NB4 (cell line): ENCODE data around the gene HLF.

Source experiments
- DNase-seq: peaks from one replicate; pipeline ENCODE4 v3.0.0; 2010; ENCODE audit warnings: low read depth
- H3K4me3 ChIP-seq: one replicate; pipeline ENCODE4 v1.5.1; 2011; ENCODE audit warnings: mild to moderate bottlenecking, low read depth, low read length, moderate library complexity
- CTCF ChIP-seq: IDR thresholded peaks from one replicate; pipeline ENCODE4 v1.5.1; 2012; ENCODE audit warnings: low read depth, low read length
- MAX ChIP-seq: IDR thresholded peaks from 2 replicates; pipeline ENCODE4 v1.6.1; 2011; ENCODE audit warnings: low read depth, low read length
- MYC ChIP-seq: IDR thresholded peaks from 2 replicates; pipeline ENCODE4 v1.6.1; 2011; ENCODE audit warnings: low read depth, low read length
- POLR2A ChIP-seq: IDR thresholded peaks from 2 replicates; pipeline ENCODE4 v1.6.1; 2011; ENCODE audit warnings: mild to moderate bottlenecking; ENCODE audit not compliant: insufficient read length; ENCODE audit errors: extremely low read depth

Gene HLF

DNA sequence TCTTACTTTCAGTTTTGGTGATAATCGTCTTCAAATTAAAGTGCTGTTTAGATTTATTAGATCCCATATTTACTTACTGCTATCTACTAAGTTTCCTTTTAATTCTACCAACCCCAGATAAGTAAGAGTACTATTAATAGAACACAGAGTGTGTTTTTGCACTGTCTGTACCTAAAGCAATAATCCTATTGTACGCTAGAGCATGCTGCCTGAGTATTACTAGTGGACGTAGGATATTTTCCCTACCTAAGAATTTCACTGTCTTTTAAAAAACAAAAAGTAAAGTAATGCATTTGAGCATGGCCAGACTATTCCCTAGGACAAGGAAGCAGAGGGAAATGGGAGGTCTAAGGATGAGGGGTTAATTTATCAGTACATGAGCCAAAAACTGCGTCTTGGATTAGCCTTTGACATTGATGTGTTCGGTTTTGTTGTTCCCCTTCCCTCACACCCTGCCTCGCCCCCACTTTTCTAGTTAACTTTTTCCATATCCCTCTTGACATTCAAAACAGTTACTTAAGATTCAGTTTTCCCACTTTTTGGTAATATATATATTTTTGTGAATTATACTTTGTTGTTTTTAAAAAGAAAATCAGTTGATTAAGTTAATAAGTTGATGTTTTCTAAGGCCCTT is 56.8 kb downstream of the HLF start:
- TF ChIP-seq CTCF (no peak), MAX (no peak), POLR2A (no peak), MYC (no peak)
- H3K4me3 ChIP-seq, result no peak overlapping the region
- no peak for DNase-seq

GRCh38 chr17:55322453-55322985 is 57.8 kb downstream of the HLF start:
- TF ChIP-seq POLR2A, result no peak
- TF ChIP-seq MAX, result no peak
- no peak for TF ChIP-seq MYC
- no peak for TF ChIP-seq CTCF
- DNase-seq, result no peak
- H3K4me3 ChIP-seq, result no peak overlapping the region

GRCh38 chr17:55323518-55324295 is 58.9 kb downstream of the HLF start:
- no peak for TF ChIP-seq MYC
- TF ChIP-seq CTCF, result no peak
- no peak for TF ChIP-seq MAX
- no peak for TF ChIP-seq POLR2A
- no peak overlapping the region for H3K4me3 ChIP-seq
- DNase-seq, result no peak

DNA sequence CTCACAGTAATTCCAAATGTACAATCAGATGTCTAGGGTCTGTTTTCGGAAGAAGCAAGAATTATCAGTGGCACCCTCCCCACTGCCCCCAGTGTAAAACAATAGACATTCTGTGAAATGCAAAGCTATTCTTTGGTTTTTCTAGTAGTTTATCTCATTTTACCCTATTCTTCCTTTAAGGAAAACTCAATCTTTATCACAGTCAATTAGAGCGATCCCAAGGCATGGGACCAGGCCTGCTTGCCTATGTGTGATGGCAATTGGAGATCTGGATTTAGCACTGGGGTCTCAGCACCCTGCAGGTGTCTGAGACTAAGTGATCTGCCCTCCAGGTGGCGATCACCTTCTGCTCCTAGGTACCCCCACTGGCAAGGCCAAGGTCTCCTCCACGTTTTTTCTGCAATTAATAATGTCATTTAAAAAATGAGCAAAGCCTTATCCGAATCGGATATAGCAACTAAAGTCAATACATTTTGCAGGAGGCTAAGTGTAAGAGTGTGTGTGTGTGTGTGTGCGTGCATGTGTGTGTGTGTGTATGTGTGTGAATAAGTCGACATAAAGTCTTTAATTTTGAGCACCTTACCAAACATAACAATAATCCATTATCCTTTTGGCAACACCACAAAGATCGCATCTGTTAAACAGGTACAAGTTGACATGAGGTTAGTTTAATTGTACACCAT is 59.7 kb downstream of the HLF start:
- no peak for DNase-seq
- TF ChIP-seq POLR2A (no peak), CTCF (no peak), MYC (no peak), MAX (no peak)
- no peak overlapping the region for H3K4me3 ChIP-seq

GRCh38 chr17:55325406-55325805 is 60.6 kb downstream of the HLF start:
- H3K4me3 ChIP-seq, result no peak overlapping the region
- TF ChIP-seq CTCF (no peak), POLR2A (no peak), MAX (no peak), MYC (no peak)
- no peak for DNase-seq
